NCI-H524 (cell line): Measurements from ENCODE around the gene CALML3.
"Not testable (repeated sequence)": the region's sequence is repeated elsewhere in the genome, so short reads cannot be mapped to it uniquely, and the experiment has no call there.

ENCODE experiments used
- DNase-seq, 2 experiments: peaks; one replicate each; lab custom pipeline; 2025; lab: John Stamatoyannopoulos, UW

CALML3 gene

DNA sequence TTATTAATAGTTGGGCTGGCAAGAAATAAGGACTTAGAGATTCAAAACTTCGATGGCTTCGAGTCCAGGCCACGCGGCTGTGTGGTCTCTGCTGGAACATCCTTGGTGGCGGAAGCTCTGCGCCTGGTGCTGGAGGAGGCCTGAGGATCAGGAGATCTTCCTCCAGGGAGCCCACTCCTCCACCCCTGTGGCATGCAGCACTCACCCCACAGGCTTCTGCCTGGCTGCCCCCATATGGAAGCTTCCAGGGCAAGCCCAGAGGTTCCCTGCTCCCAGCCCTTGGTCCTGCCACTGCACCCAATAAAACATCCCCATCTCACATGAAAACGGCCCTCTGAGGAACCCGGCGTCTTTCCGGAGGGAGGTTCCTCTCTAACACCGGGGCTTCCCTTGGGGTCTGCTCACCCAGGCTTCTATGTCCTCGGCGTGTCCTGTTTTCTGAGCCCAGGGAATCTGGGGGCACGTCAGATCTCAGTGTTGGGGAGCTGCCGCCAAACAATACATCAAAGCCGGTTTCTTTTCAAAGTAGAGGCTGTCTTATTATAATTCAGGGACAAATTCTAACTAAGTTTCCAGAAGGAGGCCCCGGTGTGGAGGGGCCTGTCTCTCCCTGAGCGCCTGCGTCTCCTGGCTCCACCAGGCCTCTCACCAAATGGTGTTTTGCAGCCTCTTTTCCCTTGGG is 32.4 kb downstream of the CALML3 start:
- DNase-seq = no peak

- DNase-seq = no peak
These were observed 33.3 kb downstream of the CALML3 start for GRCh38 chr10:5557799-5558771.

DNA sequence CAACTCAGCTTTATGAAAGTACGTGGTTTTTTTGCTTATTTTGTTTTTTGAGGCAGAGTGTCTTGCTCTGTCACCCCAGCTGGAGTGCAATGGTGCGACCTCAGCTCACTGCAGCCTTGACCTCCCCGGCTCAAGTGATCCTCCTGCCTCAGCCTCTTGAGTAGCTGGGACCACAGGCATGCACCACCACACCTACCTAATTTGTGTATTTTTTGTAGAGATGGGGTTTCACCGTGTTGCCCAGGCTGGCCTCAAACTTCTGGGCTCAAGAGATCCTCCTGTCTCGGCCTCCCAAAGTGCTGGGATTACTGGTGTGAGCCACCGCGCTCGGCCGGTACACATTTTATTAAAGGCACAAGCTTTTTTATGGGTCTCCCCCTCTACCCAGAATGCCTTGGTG is 34.3 kb downstream of the CALML3 start:
- not testable (repeated sequence) for DNase-seq

DNA sequence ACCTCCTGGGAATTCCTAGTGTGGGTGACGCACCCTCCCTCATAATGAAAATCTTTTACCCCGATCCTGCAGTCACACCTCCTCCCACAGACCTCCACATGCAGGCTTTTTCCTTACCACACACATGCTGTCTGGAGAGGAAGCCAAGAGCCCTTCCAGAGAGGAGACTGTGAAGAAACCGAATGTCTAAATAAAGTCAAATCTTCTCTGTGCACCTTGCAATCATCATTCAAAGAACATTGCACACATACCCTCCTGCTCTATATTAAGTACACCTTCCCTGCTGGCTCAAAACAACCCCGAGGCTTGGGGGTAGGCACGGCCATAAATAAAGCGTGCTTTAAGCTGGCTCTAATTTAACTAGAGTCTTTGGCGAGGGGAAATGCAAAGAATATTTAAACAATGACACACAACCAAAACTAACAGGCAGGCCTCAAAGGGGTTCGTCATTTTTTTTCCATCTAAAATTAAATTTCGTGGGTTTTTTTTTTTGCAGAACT is 34.9 kb downstream of the CALML3 start:
- DNase-seq = no peak

DNA sequence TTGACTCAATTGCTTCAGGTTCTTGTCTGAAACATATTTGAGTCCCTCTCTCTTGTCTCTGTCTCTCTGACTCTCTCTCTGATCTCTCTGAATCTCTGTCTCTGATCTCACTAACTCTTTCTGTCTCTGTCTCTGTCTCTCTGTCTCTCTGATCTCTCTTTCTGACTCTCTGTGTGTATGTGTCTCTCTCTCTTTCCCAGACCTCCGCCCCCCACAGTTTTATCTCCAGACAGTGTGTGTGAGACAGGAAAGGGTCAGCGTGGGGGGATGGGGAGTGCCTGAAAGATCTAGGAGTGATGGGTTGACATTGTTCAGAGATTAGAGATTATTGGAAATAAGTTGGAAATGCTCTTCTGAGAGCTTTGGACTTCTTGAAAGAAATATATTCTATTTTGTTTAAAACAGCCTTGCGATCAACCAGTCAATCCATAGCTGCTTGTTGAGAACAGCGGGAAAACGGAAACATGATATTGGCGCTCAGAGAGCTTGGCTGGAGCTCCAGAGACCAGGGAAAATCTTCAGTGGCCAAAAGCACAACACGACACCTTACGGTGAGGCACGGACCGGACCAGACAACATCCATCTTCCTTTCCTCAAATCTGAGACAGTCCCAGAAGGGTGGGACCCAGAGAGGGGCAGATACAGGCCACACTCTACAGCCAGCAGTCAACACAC is 35.5 kb downstream of the CALML3 start:
- no peak for DNase-seq

- no peak for DNase-seq
These were observed 36.3 kb downstream of the CALML3 start for GRCh38 chr10:5560817-5561703.

GRCh38 chr10:5561704-5562645 is 37.2 kb downstream of the CALML3 start:
- no peak for DNase-seq

- DNase-seq = no peak
These were observed 38.7 kb downstream of the CALML3 start for GRCh38 chr10:5563321-5563961.

DNA sequence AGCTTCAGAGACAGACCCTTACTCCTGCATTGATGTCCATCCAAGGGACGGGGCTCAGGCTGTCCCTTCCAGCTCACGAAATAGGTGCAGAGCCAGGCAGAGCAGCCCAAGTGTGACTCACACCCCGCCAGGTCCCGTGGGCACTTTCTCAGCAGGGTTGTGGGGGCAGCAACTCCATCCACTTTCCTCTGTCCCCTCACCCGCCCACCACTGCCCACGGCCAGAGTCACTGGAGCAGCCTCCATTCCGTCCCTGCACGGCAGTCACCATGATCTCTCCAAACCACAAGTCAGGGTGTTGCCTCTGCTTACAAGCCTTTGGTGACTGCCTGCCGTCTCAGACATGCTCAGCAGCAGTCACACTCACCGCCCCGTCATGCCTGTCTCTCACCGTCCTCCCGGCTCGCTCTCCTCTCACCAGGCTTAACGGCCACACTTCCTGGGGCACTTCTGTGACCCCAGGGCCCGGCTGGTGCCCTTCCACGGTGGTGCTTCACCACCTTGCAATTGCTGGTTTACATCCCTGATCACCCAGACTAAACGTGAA is 39.3 kb downstream of the CALML3 start:
- DNase-seq = no peak

GRCh38 chr10:5564537-5565204 is 39.9 kb downstream of the CALML3 start:
- no peak for DNase-seq

DNA sequence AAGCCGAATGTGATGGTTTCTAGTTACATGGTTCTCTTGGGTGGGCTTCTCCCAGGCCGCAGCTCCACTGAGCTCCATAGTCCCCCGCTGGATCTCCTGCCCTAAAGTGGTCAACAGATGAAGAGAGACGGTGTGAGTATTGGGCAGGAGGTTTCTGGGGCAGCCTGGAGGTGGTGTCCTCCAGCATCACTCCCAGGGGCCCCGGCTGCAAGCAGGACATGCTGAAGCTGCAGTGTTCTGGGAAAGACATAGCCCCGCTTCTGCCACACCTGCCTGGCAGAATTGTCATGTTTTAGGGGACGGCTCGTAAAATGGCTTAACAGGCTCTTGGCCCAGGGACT is 40.4 kb downstream of the CALML3 start:
- no peak for DNase-seq

- no peak for DNase-seq
These were observed 41.2 kb downstream of the CALML3 start for GRCh38 chr10:5565671-5566581.

DNA sequence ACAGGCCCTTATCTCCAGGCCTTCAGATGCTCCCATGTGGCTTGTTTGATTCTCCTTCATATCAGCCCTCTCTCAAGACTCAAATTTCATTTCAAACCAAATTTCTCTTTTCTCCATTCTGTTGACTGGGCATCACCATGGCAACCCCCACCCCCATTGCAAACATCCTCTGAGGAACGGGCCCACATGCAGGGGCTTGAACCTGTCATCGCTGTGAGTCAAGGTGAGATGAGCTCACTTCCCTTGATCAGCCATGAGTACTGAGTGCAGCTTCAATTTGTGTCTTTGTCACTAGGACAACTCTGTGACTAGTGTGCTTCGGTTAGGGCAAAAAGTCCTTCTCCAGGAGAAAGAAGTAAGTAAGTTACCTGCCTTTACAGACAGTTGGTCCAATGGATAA is 41.9 kb downstream of the CALML3 start:
- no peak for DNase-seq

DNA sequence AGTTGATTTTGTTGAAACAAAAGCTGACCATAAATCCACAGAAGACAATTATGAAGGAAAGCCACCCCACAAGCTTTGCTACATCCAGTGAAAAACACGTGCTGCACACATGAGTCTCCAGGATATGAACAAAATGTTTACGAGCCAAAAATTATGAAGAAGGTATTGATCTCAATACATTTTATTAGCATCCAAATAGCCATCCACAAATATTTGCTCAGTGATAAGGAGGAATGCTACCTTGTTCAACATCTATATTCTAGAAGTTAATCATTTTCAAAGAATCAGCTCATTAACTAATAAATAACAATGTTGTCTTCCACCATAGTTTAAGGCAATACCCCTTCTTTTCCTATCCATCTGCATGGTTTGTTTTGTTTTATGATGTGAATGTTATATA is 42.7 kb downstream of the CALML3 start:
- DNase-seq = no peak

GRCh38 chr10:5568984-5569383 is 44.2 kb downstream of the CALML3 start:
- DNase-seq = no peak

- no peak for DNase-seq
These were observed 44.8 kb downstream of the CALML3 start for GRCh38 chr10:5569568-5569967.

GRCh38 chr10:5570007-5570655 is 45.4 kb downstream of the CALML3 start:
- DNase-seq = no peak
